Tibial artery (tissue), 4 donors: ENCODE results near the gene HNRNPUL2.
"Not testable (repeated sequence)": the region's sequence is repeated elsewhere in the genome, so short reads cannot be mapped to it uniquely, and the experiment has no call there.

Experiments
- DNase-seq, 2 donors: peaks; one replicate each; pipeline ENCODE4 v3.0.0-alpha.2; 2019
- H3K27ac ChIP-seq, 2 donors: fragments of 200-600 bp; sonication (generic) in 1 of 2; 1 replicate in 1 of 2; 2 replicates in 1 of 2; pipeline ENCODE4 v1.5.1; 2018 to 2019; ENCODE audit warnings: mild to moderate bottlenecking in 1 of 2
- H3K27me3 ChIP-seq, 2 donors: fragments of 200-600 bp; sonication (generic) in 1 of 2; one replicate each; pipeline versions ENCODE4 v1.5.1 to v1.6.0; 2016 to 2019
- H3K36me3 ChIP-seq, 3 donors: fragments of 200-600 bp; sonication (generic) in 2 of 3; one replicate each; pipeline ENCODE4 v1.5.1; 2016 to 2019; ENCODE audit warnings: mild to moderate bottlenecking in 2 of 3
- H3K4me1 ChIP-seq, 4 donors: fragments of 200-600 bp; sonication (generic) in 2 of 4; 1 replicate in 3 of 4; 2 replicates in 1 of 4; pipeline ENCODE4 v1.5.1; 2016 to 2019
- H3K4me3 ChIP-seq, 2 donors: fragments of 200-600 bp; sonication (generic) in 1 of 2; 1 replicate in 1 of 2; 2 replicates in 1 of 2; pipeline ENCODE4 v1.5.1; 2018 to 2019; ENCODE audit warnings: mild to moderate bottlenecking in 2 of 2
- H3K9me3 ChIP-seq, 3 donors: fragments of 200-600 bp; sonication (generic) in 1 of 3; one replicate each; pipeline ENCODE4 v1.5.1; 2016 to 2019
- intact Hi-C: fragments of 100-400 bp; cut with DNase I; formaldehyde crosslinking; loops from one replicate; pipeline ENCODE4 v1.15.0; 2023; ENCODE audit warnings: low total_unique reads
- TF ChIP-seq, protein P1 (sequence below), 2 experiments: fragments of 200-600 bp in 1 of 2; fragments of 450-650 bp in 1 of 2; IDR thresholded peaks; one replicate each; pipeline ENCODE4 v1.5.1; 2017 to 2019; ENCODE audit warnings: antibody characterized with exemption in 2 of 2, mild to moderate bottlenecking in 1 of 2, moderate library complexity in 1 of 2

Gene HNRNPUL2

GRCh38 chr11:62727165-62727871 is at the start of gene HNRNPUL2:
Gene HNRNPUL2 (minus strand): TSS chr11:62727457. CDS start chr11:62727156, 301 bp downstream.
- Histone ChIP-seq H3K36me3 (peaks cover 20 to 31% (median 20%) of the 10 kb centered on the region in 3 donors), H3K4me3 (peak within 1 kb of the TSS; percentile 85 to 89), H3K4me1 (peaks cover 0 to 62% (median 46%) of the 10 kb centered on the region in 4 donors), H3K27me3 (no peaks in the 10 kb centered on the region), H3K9me3 (no peaks in the 10 kb centered on the region), H3K27ac (peak within 1 kb of the TSS; percentile 88 to 90)
- intact Hi-C loops = no loop called here
- DNase-seq = peak; percentile 97 to 99
- TF ChIP-seq, protein P1, sequence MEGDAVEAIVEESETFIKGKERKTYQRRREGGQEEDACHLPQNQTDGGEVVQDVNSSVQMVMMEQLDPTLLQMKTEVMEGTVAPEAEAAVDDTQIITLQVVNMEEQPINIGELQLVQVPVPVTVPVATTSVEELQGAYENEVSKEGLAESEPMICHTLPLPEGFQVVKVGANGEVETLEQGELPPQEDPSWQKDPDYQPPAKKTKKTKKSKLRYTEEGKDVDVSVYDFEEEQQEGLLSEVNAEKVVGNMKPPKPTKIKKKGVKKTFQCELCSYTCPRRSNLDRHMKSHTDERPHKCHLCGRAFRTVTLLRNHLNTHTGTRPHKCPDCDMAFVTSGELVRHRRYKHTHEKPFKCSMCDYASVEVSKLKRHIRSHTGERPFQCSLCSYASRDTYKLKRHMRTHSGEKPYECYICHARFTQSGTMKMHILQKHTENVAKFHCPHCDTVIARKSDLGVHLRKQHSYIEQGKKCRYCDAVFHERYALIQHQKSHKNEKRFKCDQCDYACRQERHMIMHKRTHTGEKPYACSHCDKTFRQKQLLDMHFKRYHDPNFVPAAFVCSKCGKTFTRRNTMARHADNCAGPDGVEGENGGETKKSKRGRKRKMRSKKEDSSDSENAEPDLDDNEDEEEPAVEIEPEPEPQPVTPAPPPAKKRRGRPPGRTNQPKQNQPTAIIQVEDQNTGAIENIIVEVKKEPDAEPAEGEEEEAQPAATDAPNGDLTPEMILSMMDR (IDR thresholded peaks at IDR 0.05) = no peak

- Histone ChIP-seq H3K27ac (no peak overlapping the region), H3K4me3 (no peak overlapping the region), H3K27me3 (no peaks in the 10 kb centered on the region), H3K36me3 (peaks cover 28 to 56% (median 42%) of the 10 kb centered on the region in 3 donors), H3K4me1 (peaks cover 0 to 11% (median 8%) of the 10 kb centered on the region in 4 donors), H3K9me3 (no peaks in the 10 kb centered on the region)
- intact Hi-C loops = no loop called here
- TF ChIP-seq, protein P1 (IDR thresholded peaks at IDR 0.05) = no peak
- no peak for DNase-seq
These were observed 48.4 kb upstream of the HNRNPUL2 start for GRCh38 chr11:62775646-62776045.

GRCh38 chr11:62774407-62774806 is 47.1 kb upstream of the HNRNPUL2 start:
- H3K27ac ChIP-seq = no peak overlapping the region
- no peak for DNase-seq
- peaks cover 27 to 45% (median 34%) of the 10 kb centered on the region in 3 donors for H3K36me3 ChIP-seq
- intact Hi-C loops = no loop called here
- H3K27me3 ChIP-seq = no peaks in the 10 kb centered on the region
- H3K4me1 ChIP-seq = peaks cover 0 to 23% (median 20%) of the 10 kb centered on the region in 4 donors
- no peak overlapping the region for H3K4me3 ChIP-seq
- H3K9me3 ChIP-seq = no peaks in the 10 kb centered on the region
- TF ChIP-seq, protein P1 (IDR thresholded peaks at IDR 0.05) = no peak

GRCh38 chr11:62771144-62772021 is 44.1 kb upstream of the HNRNPUL2 start, which contains the start of gene TAF6L:
Gene TAF6L (plus strand): TSS chr11:62771396. CDS start chr11:62775784, 4,388 bp downstream.
- H3K27ac ChIP-seq = peak within 1 kb of the TSS; percentile 84 to 89
- intact Hi-C loops = no loop called here
- DNase-seq = peak; percentile 99

GRCh38 chr11:62770778-62771143 is 43.5 kb upstream of the HNRNPUL2 start:
- peaks cover 20 to 27% (median 24%) of the 10 kb centered on the region in 3 donors for H3K36me3 ChIP-seq
- H3K27ac ChIP-seq = peak overlapping the region; percentile 84 to 89
- peaks cover 0 to 24% (median 21%) of the 10 kb centered on the region in 4 donors for H3K4me1 ChIP-seq
- H3K4me3 ChIP-seq = peak overlapping the region; percentile 57 to 67
- no peaks in the 10 kb centered on the region for H3K9me3 ChIP-seq
- no peaks in the 10 kb centered on the region for H3K27me3 ChIP-seq
- intact Hi-C loops = no loop called here
- TF ChIP-seq, protein P1 (IDR thresholded peaks at IDR 0.05) = no peak
- DNase-seq = peak in 1 of 2 donors; percentile 75

More at GRCh38 chr11:62771144-62772021, 44.1 kb upstream of the HNRNPUL2 start, which contains the start of gene TAF6L:
- H3K9me3 ChIP-seq = no peaks in the 10 kb centered on the region
- H3K4me1 ChIP-seq = peaks cover 0 to 24% (median 21%) of the 10 kb centered on the region in 4 donors
- TF ChIP-seq, protein P1 (IDR thresholded peaks at IDR 0.05) = no peak
- H3K36me3 ChIP-seq = peaks cover 20 to 27% (median 24%) of the 10 kb centered on the region in 3 donors
- H3K27me3 ChIP-seq = no peaks in the 10 kb centered on the region
- H3K4me3 ChIP-seq = peak within 1 kb of the TSS; percentile 57 to 67

GRCh38 chr11:62760867-62761227 is 33.6 kb upstream of the HNRNPUL2 start:
- peaks cover 11 to 24% (median 11%) of the 10 kb centered on the region in 3 donors for H3K36me3 ChIP-seq
- DNase-seq, H3K9me3 ChIP-seq, H3K27me3 ChIP-seq, intact Hi-C loops: not testable (repeated sequence)
- peaks cover 0 to 31% (median 14%) of the 10 kb centered on the region in 4 donors for H3K4me1 ChIP-seq
- H3K4me3 ChIP-seq = peak overlapping the region; percentile 64 to 81
- peak overlapping the region; percentile 84 to 88 for H3K27ac ChIP-seq
